PC-9 (cell line): ENCODE data around the gene MRPS11.

Experiments used
- EZH2 ChIP-seq: fragments of 200-600 bp; sonication (generic); IDR thresholded peaks from 2 replicates; pipeline ENCODE4 v1.8.0; 2017; ENCODE audit warnings: antibody characterized with exemption, low read depth
- TF ChIP-seq, protein P1 (sequence below): fragments of 200-600 bp; sonication (generic); conservative IDR thresholded peaks from 2 replicates; pipeline ENCODE4 v1.6.1; 2017; ENCODE audit warnings: mixed run types, antibody characterized with exemption, mild to moderate bottlenecking, moderate library complexity

DNA sequence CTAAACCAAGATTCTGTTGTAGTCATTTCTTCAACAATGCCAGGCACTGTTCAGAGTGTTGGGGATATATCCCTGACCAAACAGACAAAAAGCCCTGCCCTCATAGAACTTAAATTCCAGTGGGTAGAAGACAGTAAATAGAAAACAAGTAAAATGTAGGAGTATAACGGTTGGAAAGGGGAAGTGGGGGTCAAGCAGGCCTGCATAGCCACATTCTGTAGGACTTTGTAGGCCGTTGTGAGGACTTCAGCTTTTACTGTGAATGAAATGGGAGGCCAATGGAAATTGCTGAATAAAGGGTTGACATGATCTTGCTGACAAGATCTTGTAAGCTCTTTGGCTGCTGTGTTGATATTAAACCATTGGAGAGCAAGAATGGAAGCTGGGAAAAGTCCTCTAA lies 1.8 kb downstream of the MRPS11 start:
- TF ChIP-seq, protein P1, sequence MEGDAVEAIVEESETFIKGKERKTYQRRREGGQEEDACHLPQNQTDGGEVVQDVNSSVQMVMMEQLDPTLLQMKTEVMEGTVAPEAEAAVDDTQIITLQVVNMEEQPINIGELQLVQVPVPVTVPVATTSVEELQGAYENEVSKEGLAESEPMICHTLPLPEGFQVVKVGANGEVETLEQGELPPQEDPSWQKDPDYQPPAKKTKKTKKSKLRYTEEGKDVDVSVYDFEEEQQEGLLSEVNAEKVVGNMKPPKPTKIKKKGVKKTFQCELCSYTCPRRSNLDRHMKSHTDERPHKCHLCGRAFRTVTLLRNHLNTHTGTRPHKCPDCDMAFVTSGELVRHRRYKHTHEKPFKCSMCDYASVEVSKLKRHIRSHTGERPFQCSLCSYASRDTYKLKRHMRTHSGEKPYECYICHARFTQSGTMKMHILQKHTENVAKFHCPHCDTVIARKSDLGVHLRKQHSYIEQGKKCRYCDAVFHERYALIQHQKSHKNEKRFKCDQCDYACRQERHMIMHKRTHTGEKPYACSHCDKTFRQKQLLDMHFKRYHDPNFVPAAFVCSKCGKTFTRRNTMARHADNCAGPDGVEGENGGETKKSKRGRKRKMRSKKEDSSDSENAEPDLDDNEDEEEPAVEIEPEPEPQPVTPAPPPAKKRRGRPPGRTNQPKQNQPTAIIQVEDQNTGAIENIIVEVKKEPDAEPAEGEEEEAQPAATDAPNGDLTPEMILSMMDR = no peak
- no peak for TF ChIP-seq EZH2
